Effector memory CD4-positive, alpha-beta T cell (primary cell): ENCODE results near the gene GRPEL2.

Source experiments
- DNase-seq, 3 donors: peaks; one replicate each; pipeline ENCODE4 v3.0.0-alpha.2; 2020
- H3K27ac ChIP-seq: 2 replicates; pipeline ENCODE4 v1.7.0; 2013; ENCODE audit warnings: mild to moderate bottlenecking, low read length, moderate library complexity; ENCODE audit not compliant: insufficient read depth, poor library complexity, severe bottlenecking
- H3K27me3 ChIP-seq: replicated peaks from 2 replicates; pipeline ENCODE4 v1.7.0; 2013; ENCODE audit warnings: mild to moderate bottlenecking, low read length; ENCODE audit not compliant: insufficient read depth, control insufficient read depth, poor library complexity, severe bottlenecking
- H3K36me3 ChIP-seq: 2 replicates; pipeline ENCODE4 v1.7.0; 2013; ENCODE audit warnings: mild to moderate bottlenecking, low read length, moderate library complexity; ENCODE audit not compliant: control insufficient read depth, insufficient read depth
- H3K4me1 ChIP-seq: 2 replicates; pipeline ENCODE4 v1.7.0; 2013; ENCODE audit warnings: low read length, mild to moderate bottlenecking; ENCODE audit not compliant: control insufficient read depth, insufficient read depth, poor library complexity, severe bottlenecking
- H3K4me3 ChIP-seq: 2 replicates; pipeline ENCODE4 v1.7.0; 2013; ENCODE audit warnings: low read length, low read depth, mild to moderate bottlenecking; ENCODE audit not compliant: insufficient read depth, poor library complexity, severe bottlenecking
- H3K9me3 ChIP-seq: 2 replicates; pipeline ENCODE4 v1.7.0; 2013; ENCODE audit warnings: mild to moderate bottlenecking, low read length, moderate library complexity; ENCODE audit not compliant: control insufficient read depth

GRPEL2 gene

DNA sequence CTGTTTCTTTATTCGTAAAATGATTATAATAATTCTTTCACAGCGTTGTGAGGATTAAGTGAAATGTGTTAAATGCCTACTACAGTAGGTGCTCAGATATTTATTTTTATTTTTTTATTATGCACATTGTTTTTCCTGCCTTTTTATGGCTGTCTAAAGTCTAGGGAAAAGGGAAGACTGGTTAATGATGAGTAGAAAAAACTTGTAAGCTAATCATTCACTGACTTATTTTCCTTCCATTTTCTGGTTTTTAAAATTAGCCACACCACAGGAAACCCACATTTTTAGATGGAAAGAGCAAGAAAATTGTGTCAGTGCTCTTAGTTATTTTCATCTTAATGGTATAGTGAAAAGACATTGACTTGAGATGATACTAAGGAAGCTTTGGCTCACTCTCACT, 8.6 kb downstream of the GRPEL2 start:
- no peak for DNase-seq
- Histone ChIP-seq H3K4me3 (no peak overlapping the region), H3K27me3 (no peaks in the 10 kb centered on the region), H3K9me3 (no peaks in the 10 kb centered on the region), H3K27ac (no peak overlapping the region), H3K36me3 (peaks cover 56% of the 10 kb centered on the region), H3K4me1 (peaks cover 18% of the 10 kb centered on the region)

DNA sequence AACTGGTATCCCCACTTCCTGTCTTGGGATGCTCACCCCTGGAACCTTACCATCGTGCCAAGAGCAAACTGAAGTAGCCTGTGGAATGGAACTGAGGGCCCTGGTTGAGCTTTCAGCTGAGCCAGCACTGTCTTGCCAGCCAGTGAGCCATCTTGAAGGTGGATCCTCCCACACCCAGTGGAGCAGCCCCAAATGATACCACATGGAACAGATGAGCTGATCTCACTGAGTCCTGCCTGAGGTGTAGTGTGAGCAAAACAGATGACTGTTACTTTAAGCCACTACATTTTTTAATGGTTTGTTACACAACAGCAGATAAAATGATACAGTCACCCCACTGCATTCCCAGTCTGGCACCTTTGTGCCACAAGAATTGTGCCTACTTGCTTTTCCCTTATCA, 10.4 kb downstream of the GRPEL2 start:
- no peaks in the 10 kb centered on the region for H3K9me3 ChIP-seq
- no peak overlapping the region for H3K4me3 ChIP-seq
- peaks cover 42% of the 10 kb centered on the region for H3K36me3 ChIP-seq
- H3K27ac ChIP-seq, result no peak overlapping the region
- peaks cover 23% of the 10 kb centered on the region for H3K4me1 ChIP-seq
- H3K27me3 ChIP-seq, result no peaks in the 10 kb centered on the region
- DNase-seq, result no peak

- no peak overlapping the region for H3K27ac ChIP-seq
- H3K4me1 ChIP-seq, result peaks cover 29% of the 10 kb centered on the region
- H3K4me3 ChIP-seq, result no peak overlapping the region
- H3K9me3 ChIP-seq, result no peaks in the 10 kb centered on the region
- H3K27me3 ChIP-seq, result no peaks in the 10 kb centered on the region
- no peak for DNase-seq
- H3K36me3 ChIP-seq, result peaks cover 35% of the 10 kb centered on the region
Observed at GRCh38 chr5:149356391-149356790, 11.1 kb downstream of the GRPEL2 start.

GRCh38 chr5:149357370-149358293, 12.3 kb downstream of the GRPEL2 start, which contains the start of gene PCYOX1L:
Gene PCYOX1L, plus strand, starts transcription at chr5:149358046. Its CDS starts 23 bp downstream, at chr5:149358069.
- peak within 1 kb of the TSS; percentile 68 for H3K4me3 ChIP-seq
- DNase-seq, result peak; percentile 91 to 94 (median 91)
- peaks cover 23% of the 10 kb centered on the region for H3K36me3 ChIP-seq
- H3K27ac ChIP-seq, result peak within 1 kb of the TSS; percentile 76
- peaks cover 24% of the 10 kb centered on the region for H3K4me1 ChIP-seq
- H3K27me3 ChIP-seq, result no peaks in the 10 kb centered on the region
- no peaks in the 10 kb centered on the region for H3K9me3 ChIP-seq

DNA sequence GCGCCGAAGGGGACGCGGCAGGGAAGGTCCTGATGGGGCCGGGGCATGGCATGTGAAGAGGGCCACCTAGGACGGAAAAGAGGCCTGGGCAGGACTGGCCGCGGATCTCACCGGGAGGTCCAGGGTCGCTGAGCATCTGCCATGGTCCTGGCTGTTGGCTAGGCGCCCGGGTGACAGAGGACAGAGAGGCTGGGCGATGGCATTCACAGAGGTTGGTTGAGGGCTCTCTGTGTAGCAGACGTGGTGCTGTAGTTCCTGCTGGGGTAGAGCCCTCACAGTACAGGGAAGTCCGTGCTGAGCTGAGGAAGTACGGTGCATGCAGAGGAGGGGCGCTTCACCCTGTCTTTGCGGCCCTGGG, 13.0 kb downstream of the GRPEL2 start:
- no peaks in the 10 kb centered on the region for H3K9me3 ChIP-seq
- H3K27me3 ChIP-seq, result no peaks in the 10 kb centered on the region
- H3K4me3 ChIP-seq, result peak overlapping the region; percentile 68
- H3K36me3 ChIP-seq, result peaks cover 21% of the 10 kb centered on the region
- peak overlapping the region; percentile 76 for H3K27ac ChIP-seq
- H3K4me1 ChIP-seq, result peaks cover 24% of the 10 kb centered on the region
- DNase-seq, result peak in 2 of 3 donors; percentile 19 to 27

- Histone ChIP-seq H3K9me3 (no peaks in the 10 kb centered on the region), H3K4me3 (peak overlapping the region; percentile 68), H3K36me3 (peaks cover 21% of the 10 kb centered on the region), H3K4me1 (peaks cover 24% of the 10 kb centered on the region), H3K27me3 (no peaks in the 10 kb centered on the region), H3K27ac (peak overlapping the region; percentile 76)
- DNase-seq, result no peak
Observed at GRCh38 chr5:149358868-149359495, 13.7 kb downstream of the GRPEL2 start.

DNA sequence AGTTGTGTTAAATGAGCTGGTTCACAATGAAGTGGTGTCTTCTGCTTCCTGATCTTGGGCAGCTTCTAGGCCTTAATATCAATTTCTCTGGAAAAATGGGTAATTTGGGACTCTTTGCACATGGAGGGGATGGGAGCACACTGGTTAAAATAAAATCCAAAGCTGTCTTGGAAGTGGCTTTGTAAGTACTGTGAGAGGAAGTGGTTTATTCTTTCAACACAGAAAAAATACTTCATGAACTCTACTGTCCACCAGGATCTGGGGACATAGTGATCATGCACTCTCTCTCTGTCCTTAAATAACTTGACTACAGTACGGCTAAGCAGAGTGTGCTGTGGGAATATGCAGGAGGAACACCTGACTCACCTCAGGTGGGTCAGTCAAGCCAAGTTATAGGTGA, 15.0 kb downstream of the GRPEL2 start:
- Histone ChIP-seq H3K36me3 (peaks cover 10% of the 10 kb centered on the region), H3K9me3 (no peaks in the 10 kb centered on the region), H3K4me3 (no peak overlapping the region), H3K27ac (peak overlapping the region; percentile 33), H3K27me3 (no peaks in the 10 kb centered on the region), H3K4me1 (peaks cover 24% of the 10 kb centered on the region)
- DNase-seq, result no peak

DNA sequence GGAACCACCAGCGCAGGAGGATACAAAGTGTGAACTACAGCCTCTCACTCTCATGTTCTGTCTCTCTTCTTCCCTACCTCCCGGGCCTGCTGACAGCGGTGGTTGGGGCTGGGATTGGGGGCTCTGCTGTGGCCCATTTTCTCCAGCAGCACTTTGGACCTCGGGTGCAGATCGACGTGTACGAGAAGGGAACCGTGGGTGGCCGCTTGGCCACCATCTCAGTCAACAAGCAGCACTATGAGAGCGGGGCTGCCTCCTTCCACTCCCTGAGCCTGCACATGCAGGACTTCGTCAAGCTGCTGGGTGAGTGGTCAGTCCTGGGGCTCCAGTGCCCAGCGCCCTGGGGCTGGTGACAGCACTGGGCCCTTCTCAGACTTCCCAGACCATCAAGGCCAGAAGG, 17.2 kb downstream of the GRPEL2 start:
- Histone ChIP-seq H3K4me3 (no peak overlapping the region), H3K27me3 (no peaks in the 10 kb centered on the region)
- no peak for DNase-seq

DNA sequence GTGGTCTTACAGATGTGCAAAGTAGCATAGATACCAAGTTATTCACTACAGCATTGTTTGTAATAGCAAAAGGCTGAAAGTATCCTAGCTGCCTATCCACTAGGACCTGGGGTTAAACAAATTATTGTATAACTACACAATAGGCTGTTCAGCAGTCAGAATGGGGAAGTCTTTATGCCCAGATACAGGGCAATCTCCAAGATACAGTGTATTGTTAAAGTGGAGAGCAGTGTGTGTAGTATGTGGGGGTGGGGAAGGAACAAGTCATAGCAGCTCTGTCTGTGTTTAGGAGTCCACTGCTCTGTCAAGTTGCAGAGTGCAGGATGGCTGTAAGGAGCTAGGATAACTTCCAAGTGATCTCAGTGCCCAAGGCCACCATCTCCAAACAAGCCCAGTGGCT, 18.1 kb downstream of the GRPEL2 start:
- Histone ChIP-seq H3K4me3 (no peak overlapping the region), H3K4me1 (peaks cover 24% of the 10 kb centered on the region), H3K27ac (no peak overlapping the region), H3K36me3 (peaks cover 6% of the 10 kb centered on the region), H3K9me3 (no peaks in the 10 kb centered on the region), H3K27me3 (no peaks in the 10 kb centered on the region)
- no peak for DNase-seq

More for the DNA sequence above, 17.2 kb downstream of the GRPEL2 start:
- peaks cover 6% of the 10 kb centered on the region for H3K36me3 ChIP-seq
- peaks cover 24% of the 10 kb centered on the region for H3K4me1 ChIP-seq
- no peak overlapping the region for H3K27ac ChIP-seq
- H3K9me3 ChIP-seq, result no peaks in the 10 kb centered on the region

DNA sequence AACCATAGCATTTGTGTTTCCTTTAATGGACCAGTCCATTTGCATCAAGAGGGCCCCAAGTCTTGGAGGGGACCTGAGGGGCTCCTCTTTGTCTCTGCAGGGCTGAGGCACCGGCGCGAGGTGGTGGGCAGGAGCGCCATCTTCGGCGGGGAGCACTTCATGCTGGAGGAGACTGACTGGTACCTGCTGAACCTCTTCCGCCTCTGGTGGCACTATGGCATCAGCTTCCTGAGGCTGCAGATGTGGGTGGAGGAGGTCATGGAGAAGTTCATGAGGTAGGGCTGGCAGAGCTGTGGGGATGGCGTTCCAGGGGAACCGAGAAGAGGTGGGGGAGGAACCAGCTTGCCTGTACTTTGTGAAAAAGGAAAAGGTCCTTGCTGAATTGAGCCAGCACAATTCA, 18.6 kb downstream of the GRPEL2 start:
- peaks cover 23% of the 10 kb centered on the region for H3K4me1 ChIP-seq
- DNase-seq, result no peak
- H3K9me3 ChIP-seq, result no peaks in the 10 kb centered on the region
- H3K27ac ChIP-seq, result no peak overlapping the region
- no peaks in the 10 kb centered on the region for H3K27me3 ChIP-seq
- H3K36me3 ChIP-seq, result peaks cover 6% of the 10 kb centered on the region
- no peak overlapping the region for H3K4me3 ChIP-seq
